ENCODE data around the gene PHACTR3. TPM values are rescaled to one million over a fixed set of nuclear protein-coding genes. Genes with fewer than 3 reads are reported as not detected.

PHACTR3 gene
- total RNA-seq, 1 donor from 2014 or later = 0.14 TPM

DNA sequence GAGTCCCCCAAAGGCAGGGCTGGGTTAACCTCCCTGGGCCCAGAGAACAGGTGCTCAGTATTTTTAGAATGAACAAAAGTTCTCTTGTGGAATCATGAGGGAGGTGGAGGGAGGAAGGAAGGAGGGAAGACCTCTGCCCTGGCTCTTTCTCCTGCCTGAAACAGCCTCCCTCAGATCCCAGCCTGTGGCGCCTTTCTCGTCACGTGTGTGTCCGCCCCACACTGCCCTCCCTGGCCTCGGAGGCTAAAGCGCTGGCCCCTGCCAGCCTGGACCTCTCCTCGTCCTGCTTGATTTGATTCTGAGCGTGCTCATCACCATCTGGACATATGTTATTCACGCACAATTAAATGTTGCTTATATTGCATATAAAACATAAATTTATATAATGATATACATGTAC, 40.9 kb downstream of the PHACTR3 start:
- peaks cover 22% of the 10 kb centered on the region for H3K27me3 Mint-ChIP-seq (ENCODE audit: low read depth, unreplicated experiment)
- Histone ChIP-seq H3K9ac (ENCODE audit: low read length) (no peak overlapping the region), H3K79me2 (ENCODE audit: insufficient read depth, low read length) (no peaks in the 10 kb centered on the region), H2AFZ (ENCODE audit: low read depth, low read length) (no peak overlapping the region), H3K4me2 (ENCODE audit: low read length) (no peak overlapping the region), H3K27me3 (ENCODE audit: insufficient read depth, low read length) (no peaks in the 10 kb centered on the region), H4K20me1 (ENCODE audit: insufficient read depth, low read length) (no peaks in the 10 kb centered on the region), H3K27ac (ENCODE audit: low read depth, low read length) (no peak overlapping the region), H3K36me3 (ENCODE audit: insufficient read depth, low read length) (no peaks in the 10 kb centered on the region), H3K9me3 (ENCODE audit: insufficient read depth, low read depth, low read length) (peaks cover 3% of the 10 kb centered on the region), H3K4me1 (ENCODE audit: insufficient read depth, low read length) (no peaks in the 10 kb centered on the region), H3K4me3 (ENCODE audit: insufficient read depth, low read depth, low read length) (no peak overlapping the region)
- no peak overlapping the region for H3K27ac Mint-ChIP-seq (ENCODE audit: unreplicated experiment)
- FAIRE-seq (no peak), DNase-seq (ENCODE audit: low read depth) (no peak)
- peaks cover 12% of the 10 kb centered on the region for H3K9me3 Mint-ChIP-seq (ENCODE audit: unreplicated experiment)
- no peak overlapping the region for H3K4me3 Mint-ChIP-seq (ENCODE audit: unreplicated experiment)
- TF ChIP-seq CTCF (IDR thresholded peaks at IDR 0.05; ENCODE audit: insufficient read depth, low read depth, low read length) = no peak
- no peak for TF ChIP-seq EZH2 (IDR thresholded peaks at IDR 0.05; ENCODE audit: insufficient read depth, low read length)
- no peaks in the 10 kb centered on the region for H3K4me1 Mint-ChIP-seq (ENCODE audit: low read depth, unreplicated experiment)
- H3K36me3 Mint-ChIP-seq (ENCODE audit: low read depth, unreplicated experiment) = no peaks in the 10 kb centered on the region

GRCh38 chr20:59645761-59646171, 41.4 kb downstream of the PHACTR3 start:
- TF ChIP-seq CTCF (IDR thresholded peaks at IDR 0.05; ENCODE audit: insufficient read depth, low read depth, low read length) = no peak
- TF ChIP-seq EZH2 (IDR thresholded peaks at IDR 0.05; ENCODE audit: insufficient read depth, low read length) = no peak
- H3K9me3 Mint-ChIP-seq (ENCODE audit: unreplicated experiment) = peaks cover 12% of the 10 kb centered on the region
- Histone ChIP-seq H3K27ac (ENCODE audit: low read depth, low read length) (no peak overlapping the region), H3K4me3 (ENCODE audit: insufficient read depth, low read depth, low read length) (no peak overlapping the region), H3K9me3 (ENCODE audit: insufficient read depth, low read depth, low read length) (peaks cover 3% of the 10 kb centered on the region), H3K36me3 (ENCODE audit: insufficient read depth, low read length) (no peaks in the 10 kb centered on the region), H2AFZ (ENCODE audit: low read depth, low read length) (no peak overlapping the region), H4K20me1 (ENCODE audit: insufficient read depth, low read length) (no peaks in the 10 kb centered on the region), H3K4me1 (ENCODE audit: insufficient read depth, low read length) (no peaks in the 10 kb centered on the region), H3K9ac (ENCODE audit: low read length) (no peak overlapping the region), H3K4me2 (ENCODE audit: low read length) (no peak overlapping the region), H3K27me3 (ENCODE audit: insufficient read depth, low read length) (no peaks in the 10 kb centered on the region), H3K79me2 (ENCODE audit: insufficient read depth, low read length) (no peaks in the 10 kb centered on the region)
- no peak for DNase-seq (ENCODE audit: low read depth)
- H3K27ac Mint-ChIP-seq (ENCODE audit: unreplicated experiment) = no peak overlapping the region
- H3K27me3 Mint-ChIP-seq (ENCODE audit: low read depth, unreplicated experiment) = peaks cover 18% of the 10 kb centered on the region
- no peak overlapping the region for H3K4me3 Mint-ChIP-seq (ENCODE audit: unreplicated experiment)
- no peak for FAIRE-seq
- no peaks in the 10 kb centered on the region for H3K36me3 Mint-ChIP-seq (ENCODE audit: low read depth, unreplicated experiment)
- H3K4me1 Mint-ChIP-seq (ENCODE audit: low read depth, unreplicated experiment) = no peaks in the 10 kb centered on the region

GRCh38 chr20:59646487-59646886, 42.1 kb downstream of the PHACTR3 start:
- Histone ChIP-seq H3K79me2 (ENCODE audit: insufficient read depth, low read length) (no peaks in the 10 kb centered on the region), H3K27me3 (ENCODE audit: insufficient read depth, low read length) (no peaks in the 10 kb centered on the region), H3K4me3 (ENCODE audit: insufficient read depth, low read depth, low read length) (no peak overlapping the region), H3K4me1 (ENCODE audit: insufficient read depth, low read length) (no peaks in the 10 kb centered on the region), H3K36me3 (ENCODE audit: insufficient read depth, low read length) (no peaks in the 10 kb centered on the region), H3K9ac (ENCODE audit: low read length) (no peak overlapping the region), H3K9me3 (ENCODE audit: insufficient read depth, low read depth, low read length) (peaks cover 3% of the 10 kb centered on the region), H2AFZ (ENCODE audit: low read depth, low read length) (no peak overlapping the region), H3K27ac (ENCODE audit: low read depth, low read length) (no peak overlapping the region), H3K4me2 (ENCODE audit: low read length) (no peak overlapping the region), H4K20me1 (ENCODE audit: insufficient read depth, low read length) (no peaks in the 10 kb centered on the region)
- H3K36me3 Mint-ChIP-seq (ENCODE audit: low read depth, unreplicated experiment) = no peaks in the 10 kb centered on the region
- H3K4me3 Mint-ChIP-seq (ENCODE audit: unreplicated experiment) = no peak overlapping the region
- H3K9me3 Mint-ChIP-seq (ENCODE audit: unreplicated experiment) = peaks cover 12% of the 10 kb centered on the region
- H3K4me1 Mint-ChIP-seq (ENCODE audit: low read depth, unreplicated experiment) = no peaks in the 10 kb centered on the region
- no peak for FAIRE-seq
- no peak overlapping the region for H3K27ac Mint-ChIP-seq (ENCODE audit: unreplicated experiment)
- TF ChIP-seq CTCF (IDR thresholded peaks at IDR 0.05; ENCODE audit: insufficient read depth, low read depth, low read length) = no peak
- TF ChIP-seq EZH2 (IDR thresholded peaks at IDR 0.05; ENCODE audit: insufficient read depth, low read length) = no peak
- H3K27me3 Mint-ChIP-seq (ENCODE audit: low read depth, unreplicated experiment) = peaks cover 15% of the 10 kb centered on the region
- DNase-seq (ENCODE audit: low read depth) = no peak

All from astrocyte (in vitro differentiated cells and primary cell).